ENCODE measurements around the gene EML2. TPM values are rescaled to one million over a fixed set of nuclear protein-coding genes. Genes with fewer than 3 reads are reported as not detected.

Gene EML2
- total RNA-seq, 1 experiment from 2014 or later, result 42.8 TPM

DNA sequence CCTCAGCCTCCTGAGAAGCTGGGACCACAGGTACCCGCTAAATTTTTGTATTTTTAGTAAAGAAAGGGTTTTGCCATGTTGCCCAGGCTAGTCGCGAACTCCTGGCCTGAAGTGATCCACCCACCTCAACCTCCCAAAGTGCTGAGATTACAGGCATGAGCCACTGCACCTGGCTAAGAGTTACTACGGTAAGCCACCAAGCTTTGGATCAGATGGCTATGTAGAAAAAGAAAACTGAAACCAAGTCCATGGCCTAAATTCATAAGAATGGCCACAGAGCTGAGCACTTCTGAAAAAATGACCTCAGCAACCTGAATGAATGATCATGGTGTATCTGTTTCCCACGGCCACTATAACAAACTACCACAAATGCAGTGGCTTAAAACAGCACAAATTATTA lies 64.0 kb downstream of the EML2 start:
- in situ Hi-C loops (cut with HindIII; ENCODE audit: low pct_unique_long_range_greater_than_20kb, low sequenced_read_pairs), result no loop called here
- DNase-seq (ENCODE audit: low read depth, low spot score), result no peak

GRCh38 chr19:45574526-45574925 lies 64.7 kb downstream of the EML2 start:
- no peak for DNase-seq (ENCODE audit: low read depth, low spot score)
- in situ Hi-C loops (cut with HindIII; ENCODE audit: low pct_unique_long_range_greater_than_20kb, low sequenced_read_pairs), result no loop called here

DNA sequence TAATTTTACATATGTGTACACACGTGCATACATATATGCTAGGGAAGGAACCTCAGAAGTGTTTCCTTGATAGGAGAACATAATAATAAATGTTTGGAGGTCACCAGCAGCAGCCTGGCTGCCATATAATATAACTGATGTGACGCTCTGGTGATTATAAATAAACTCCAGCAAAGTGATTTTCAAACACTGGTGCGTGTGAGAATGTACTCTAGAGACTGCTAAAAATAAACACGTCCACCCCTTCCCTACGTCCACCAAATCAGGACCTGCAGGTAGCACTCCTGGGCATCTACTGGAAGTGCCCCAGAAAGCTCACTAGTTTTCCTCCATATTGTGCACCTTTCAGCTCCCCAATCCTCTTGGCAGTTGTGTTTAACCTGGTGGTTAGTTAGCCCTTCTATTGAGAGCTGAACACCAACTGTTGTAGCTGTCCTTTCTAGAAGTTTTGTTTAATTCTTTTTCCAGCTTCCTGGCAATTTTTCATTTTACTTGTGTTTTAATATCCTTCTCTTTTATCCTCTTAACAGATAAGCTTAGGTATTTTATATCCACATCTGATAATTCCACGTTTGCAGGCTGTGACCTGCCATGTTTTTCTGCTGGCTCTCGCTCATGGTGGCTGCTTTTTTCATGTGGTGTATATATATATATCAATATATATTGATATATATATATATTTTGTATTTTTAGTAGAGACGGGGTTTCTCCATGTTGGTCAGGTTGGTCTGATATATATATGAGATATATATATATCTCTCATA lies 67.6 kb downstream of the EML2 start:
- in situ Hi-C loops (cut with HindIII; ENCODE audit: low pct_unique_long_range_greater_than_20kb, low sequenced_read_pairs), result no loop called here
- no peak for DNase-seq (ENCODE audit: low read depth, low spot score)

DNA sequence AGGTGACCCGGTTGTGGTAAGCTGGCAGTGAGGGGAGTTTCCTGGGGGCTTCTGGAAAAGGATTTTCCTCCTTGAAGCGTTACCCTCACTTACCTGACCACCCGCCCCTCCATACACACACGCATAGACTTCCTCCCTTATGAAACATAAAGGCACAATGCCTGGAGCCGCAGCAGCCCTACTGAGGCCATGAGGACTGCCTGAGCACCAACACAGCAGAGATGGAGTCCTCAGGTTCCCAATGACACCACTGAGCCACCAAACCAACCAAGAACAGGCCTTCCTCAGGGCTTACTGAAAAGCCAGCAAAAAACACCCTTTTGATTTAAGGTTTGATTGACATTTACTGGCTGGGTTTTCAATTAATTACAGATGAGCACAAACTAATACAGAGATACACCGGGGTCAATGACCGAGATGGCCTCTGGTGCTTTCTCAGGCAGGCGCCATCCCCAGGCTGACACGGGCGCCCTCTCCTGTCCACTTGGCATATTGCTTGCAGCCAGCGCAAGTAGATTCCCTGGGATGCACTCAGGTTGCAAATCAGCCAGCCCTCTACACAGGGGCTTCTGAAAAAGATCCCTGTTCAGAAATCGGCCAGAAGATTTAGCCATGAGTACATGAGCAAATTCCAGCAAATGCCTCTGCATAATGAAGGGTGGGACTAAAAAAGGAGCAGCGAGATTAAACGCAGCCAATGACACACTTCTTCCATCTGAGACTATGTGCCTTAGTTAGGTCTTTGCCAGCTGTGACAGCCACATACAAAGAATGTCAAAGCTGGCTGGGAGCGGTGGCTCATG lies 69.4 kb downstream of the EML2 start:
- DNase-seq (ENCODE audit: low read depth, low spot score), result peak; percentile 67
- in situ Hi-C loops (cut with HindIII; ENCODE audit: low pct_unique_long_range_greater_than_20kb, low sequenced_read_pairs), result no loop called here

GRCh38 chr19:45568732-45569131 lies 70.5 kb downstream of the EML2 start:
- no peak for DNase-seq (ENCODE audit: low read depth, low spot score)
- in situ Hi-C loops (cut with HindIII; ENCODE audit: low pct_unique_long_range_greater_than_20kb, low sequenced_read_pairs), result no loop called here

DNA sequence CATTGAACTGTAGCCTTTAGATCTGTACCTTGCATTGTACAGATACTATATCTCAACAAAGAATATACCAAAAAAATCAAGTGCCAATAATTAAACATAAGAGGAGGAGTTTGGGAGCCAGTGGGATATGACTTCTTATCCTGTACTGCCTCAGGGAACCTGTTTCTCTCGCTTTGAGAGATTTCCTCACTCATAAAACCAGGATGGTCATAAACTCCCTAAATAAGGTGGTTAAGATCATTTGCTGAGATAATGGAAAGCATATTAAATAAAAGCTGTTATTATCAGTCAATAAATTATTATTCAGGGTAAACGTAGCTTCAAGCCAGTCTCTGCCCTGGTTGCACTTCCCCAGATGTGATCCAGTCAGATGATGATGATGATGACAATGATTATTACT lies 71.6 kb downstream of the EML2 start:
- in situ Hi-C loops (cut with HindIII; ENCODE audit: low pct_unique_long_range_greater_than_20kb, low sequenced_read_pairs), result no loop called here
- DNase-seq (ENCODE audit: low read depth, low spot score), result no peak

DNA sequence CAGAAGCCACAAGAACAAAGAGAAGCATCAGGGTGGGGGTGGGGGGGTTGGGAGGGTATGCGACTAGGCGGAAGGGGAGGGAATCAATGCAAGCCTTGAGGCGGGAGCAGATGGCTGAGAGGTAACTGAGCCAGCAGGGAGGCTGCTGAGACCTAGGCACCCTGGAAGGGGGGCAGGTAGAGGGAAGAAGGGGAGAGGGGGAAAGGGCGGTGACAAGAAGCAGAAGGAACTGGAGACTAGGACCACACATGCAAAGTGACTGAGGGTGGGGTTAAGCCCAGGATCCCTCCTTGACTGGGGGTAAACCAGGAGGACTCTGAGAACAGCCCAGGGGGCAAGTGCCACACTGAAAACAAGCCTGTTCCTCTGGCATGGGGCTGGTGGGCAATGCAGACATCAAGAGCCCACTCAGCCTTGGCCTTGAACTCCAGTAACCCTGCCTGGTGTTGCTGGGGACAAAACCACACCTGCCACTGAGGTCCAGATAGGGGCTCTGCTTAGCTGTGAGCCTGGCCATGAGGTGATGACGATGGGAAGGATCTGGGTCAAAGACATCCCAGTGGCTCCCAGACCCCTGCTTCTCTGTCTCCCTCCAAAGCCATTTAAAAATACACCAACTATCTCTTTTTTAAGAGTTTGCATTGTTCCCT lies 74.9 kb downstream of the EML2 start:
- no peak for DNase-seq (ENCODE audit: low read depth, low spot score)
- in situ Hi-C loops (cut with HindIII; ENCODE audit: low pct_unique_long_range_greater_than_20kb, low sequenced_read_pairs), result no loop called here

- DNase-seq (ENCODE audit: low read depth, low spot score), result no peak
- in situ Hi-C loops (cut with HindIII; ENCODE audit: low pct_unique_long_range_greater_than_20kb, low sequenced_read_pairs), result no loop called here
These were observed 78.5 kb downstream of the EML2 start for GRCh38 chr19:45560686-45561085.

GRCh38 chr19:45560038-45560437 lies 79.2 kb downstream of the EML2 start:
- in situ Hi-C loops (cut with HindIII; ENCODE audit: low pct_unique_long_range_greater_than_20kb, low sequenced_read_pairs), result no loop called here
- DNase-seq (ENCODE audit: low read depth, low spot score), result no peak

Small RNAs within 50 kb of the gene (small RNA-seq; reads per million reads assigned to genes)
- gene MIR642A (0 to 0.05 reads per million in 2 experiments), gene RN7SL836P (0 to 0.76 reads per million in 2 experiments)

Other genes with a start within 250 kb of the EML2 start
- 1.5 and 1.8 TPM in 2 replicates for gene PPP1R13L, start 234.3 kb downstream of the EML2 start, total RNA-seq (2014; rRNA removed; shearing (Covaris generic))
- 19.3 and 20.2 TPM in 2 replicates for gene POLR1G, start 232.8 kb downstream of the EML2 start, total RNA-seq (2014; rRNA removed; shearing (Covaris generic))
- 125 and 138 TPM in 2 replicates for gene ERCC1, start 215.5 kb downstream of the EML2 start, total RNA-seq (2014; rRNA removed; shearing (Covaris generic))
- gene FOSB, start 171.4 kb downstream of the EML2 start, total RNA-seq (2014; rRNA removed; shearing (Covaris generic)), result 0.13 and 0.42 TPM in 2 replicates
- 10.0 and 12.8 TPM in 2 replicates for gene RTN2, start 142.3 kb downstream of the EML2 start, total RNA-seq (2014; rRNA removed; shearing (Covaris generic))
- gene PPM1N, start 141.0 kb downstream of the EML2 start, total RNA-seq (2014; rRNA removed; shearing (Covaris generic)), result 0.74 and 1.9 TPM in 2 replicates
- gene VASP, start 131.9 kb downstream of the EML2 start, total RNA-seq (2014; rRNA removed; shearing (Covaris generic)), result 42.6 and 44.1 TPM in 2 replicates
- gene OPA3, start 54.6 kb downstream of the EML2 start, total RNA-seq (2014; rRNA removed; shearing (Covaris generic)), result 7.0 and 10.2 TPM in 2 replicates
- 0.24 TPM in 1 of 2 replicates, not detected in the other for gene GPR4, start 37.2 kb downstream of the EML2 start, total RNA-seq (2014; rRNA removed; shearing (Covaris generic))
- gene GIPR, start 28.8 kb upstream of the EML2 start, total RNA-seq (2014; rRNA removed; shearing (Covaris generic)), result 0.05 TPM in 1 of 2 replicates, not detected in the other
- gene SNRPD2, start 52.6 kb upstream of the EML2 start, total RNA-seq (2014; rRNA removed; shearing (Covaris generic)), result 480 and 520 TPM in 2 replicates
- 10.0 and 14.3 TPM in 2 replicates for gene QPCTL, start 53.3 kb upstream of the EML2 start, total RNA-seq (2014; rRNA removed; shearing (Covaris generic))
- 7.0 and 7.2 TPM in 2 replicates for gene FBXO46, start 91.5 kb upstream of the EML2 start, total RNA-seq (2014; rRNA removed; shearing (Covaris generic))
- 0.37 and 0.45 TPM in 2 replicates for gene MEIOSIN, start 94.0 kb upstream of the EML2 start, total RNA-seq (2014; rRNA removed; shearing (Covaris generic))
- 7.0 and 7.9 TPM in 2 replicates for gene SIX5, start 129.9 kb upstream of the EML2 start, total RNA-seq (2014; rRNA removed; shearing (Covaris generic))
- gene DMPK, start 143.1 kb upstream of the EML2 start, total RNA-seq (2014; rRNA removed; shearing (Covaris generic)), result 3.1 and 5.1 TPM in 2 replicates
- gene DMWD, start 153.4 kb upstream of the EML2 start, total RNA-seq (2014; rRNA removed; shearing (Covaris generic)), result 24.3 and 26.7 TPM in 2 replicates
- 0.11 TPM in 1 of 2 replicates, not detected in the other for gene RSPH6A, start 175.9 kb upstream of the EML2 start, total RNA-seq (2014; rRNA removed; shearing (Covaris generic))
- 28.1 and 33.4 TPM in 2 replicates for gene SYMPK, start 223.8 kb upstream of the EML2 start, total RNA-seq (2014; rRNA removed; shearing (Covaris generic))
- gene FOXA3, start 224.9 kb upstream of the EML2 start, total RNA-seq (2014; rRNA removed; shearing (Covaris generic)), result 0.08 TPM in 1 of 2 replicates, not detected in the other
- 20.6 and 22.9 TPM in 2 replicates for gene IRF2BP1, start 246.7 kb upstream of the EML2 start, total RNA-seq (2014; rRNA removed; shearing (Covaris generic))

All from SK-MEL-5 (cell line).